H9 (cell line): ENCODE data around the gene TRHDE. TPM values are rescaled to one million over a fixed set of nuclear protein-coding genes. Genes with fewer than 3 reads are reported as not detected.

Experiments
- DNase-seq: peaks from one replicate; pipeline ENCODE4 v3.0.0-alpha.2; 2017
- H2AFZ ChIP-seq: one replicate; pipeline ENCODE4 v1.6.1; 2013; ENCODE audit warnings: mild to moderate bottlenecking, low read length, control low read depth, moderate library complexity
- H2AK5ac ChIP-seq: 2 replicates; pipeline ENCODE4 v1.6.1; 2013; ENCODE audit warnings: low read length, control low read depth, mixed read lengths; ENCODE audit not compliant: insufficient read length
- H2BK120ac ChIP-seq: one replicate; pipeline ENCODE4 v1.6.1; 2013; ENCODE audit warnings: low read depth, mild to moderate bottlenecking, low read length, control low read depth, inconsistent platforms; ENCODE audit not compliant: poor library complexity, severe bottlenecking
- H2BK12ac ChIP-seq: 2 replicates; pipeline ENCODE4 v1.6.1; 2013; ENCODE audit warnings: low read length, control low read depth, mixed read lengths, low read depth; ENCODE audit not compliant: insufficient read length
- H2BK15ac ChIP-seq: 2 replicates; pipeline ENCODE4 v1.6.1; 2013; ENCODE audit warnings: low read depth, low read length, control low read depth
- H2BK20ac ChIP-seq: one replicate; pipeline ENCODE4 v1.6.1; 2013; ENCODE audit warnings: low read depth, mild to moderate bottlenecking, low read length, control low read depth, inconsistent platforms; ENCODE audit not compliant: poor library complexity, severe bottlenecking
- H2BK5ac ChIP-seq: 2 replicates; pipeline ENCODE4 v1.6.1; 2013; ENCODE audit warnings: low read length, control low read depth, mixed read lengths; ENCODE audit not compliant: insufficient read length
- H3K14ac ChIP-seq: 2 replicates; pipeline ENCODE4 v1.6.1; 2013; ENCODE audit warnings: low read length, control low read depth; ENCODE audit not compliant: insufficient read depth
- H3K18ac ChIP-seq: 2 replicates; pipeline ENCODE4 v1.6.1; 2013; ENCODE audit warnings: low read depth, mild to moderate bottlenecking, mixed read lengths, low read length, control low read depth; ENCODE audit not compliant: insufficient read length
- H3K23ac ChIP-seq: 2 replicates; pipeline ENCODE4 v1.6.1; 2013; ENCODE audit warnings: low read length, control low read depth, mixed read lengths, low read depth; ENCODE audit not compliant: insufficient read length
- H3K23me2 ChIP-seq: 2 replicates; pipeline ENCODE4 v1.6.1; 2013; ENCODE audit warnings: low read depth, mild to moderate bottlenecking, mixed read lengths, low read length, control low read depth; ENCODE audit not compliant: insufficient read length, poor library complexity, severe bottlenecking
- H3K27ac ChIP-seq: 2 replicates; pipeline ENCODE4 v1.5.1; 2013; ENCODE audit warnings: low read length, control low read depth, mixed read lengths, low read depth; ENCODE audit not compliant: insufficient read length
- H3K27me3 ChIP-seq: 2 replicates; pipeline ENCODE4 v1.6.1; 2013; ENCODE audit warnings: low read length, control low read depth, inconsistent platforms; ENCODE audit not compliant: insufficient read depth
- H3K4ac ChIP-seq: 2 replicates; pipeline ENCODE4 v1.6.1; 2013; ENCODE audit warnings: low read depth, mild to moderate bottlenecking, control low read depth, inconsistent platforms, low read length, moderate library complexity
- H3K4me1 ChIP-seq: 2 replicates; pipeline ENCODE4 v1.6.1; 2013; ENCODE audit warnings: low read length, control low read depth, inconsistent platforms; ENCODE audit not compliant: insufficient read depth
- H3K4me2 ChIP-seq: 2 replicates; pipeline ENCODE4 v1.6.1; 2013; ENCODE audit warnings: low read length, control low read depth, mixed read lengths; ENCODE audit not compliant: insufficient read length, insufficient read depth
- H3K56ac ChIP-seq: 2 replicates; pipeline ENCODE4 v1.6.1; 2013; ENCODE audit warnings: low read depth, mild to moderate bottlenecking, mixed read lengths, low read length, control low read depth; ENCODE audit not compliant: insufficient read length
- H3K79me1 ChIP-seq: 2 replicates; pipeline ENCODE4 v1.6.1; 2013; ENCODE audit warnings: low read depth, mild to moderate bottlenecking, moderate library complexity, low read length, control low read depth, inconsistent platforms; ENCODE audit not compliant: insufficient read depth, poor library complexity, severe bottlenecking
- H3K79me2 ChIP-seq: 2 replicates; pipeline ENCODE4 v1.6.1; 2013; ENCODE audit warnings: low read length, control low read depth, inconsistent platforms; ENCODE audit not compliant: insufficient read depth
- H3K9ac ChIP-seq: 2 replicates; pipeline ENCODE4 v1.6.1; 2013; ENCODE audit warnings: low read length, control low read depth, mixed read lengths; ENCODE audit not compliant: insufficient read length; ENCODE audit errors: extremely low read depth
- H3K9me3 ChIP-seq: one replicate; pipeline ENCODE4 v1.6.1; 2013; ENCODE audit warnings: low read depth, low read length, inconsistent platforms; ENCODE audit not compliant: control insufficient read depth
- H3T11ph ChIP-seq: one replicate; pipeline ENCODE4 v1.6.1; 2013; ENCODE audit warnings: mild to moderate bottlenecking, low read length, control low read depth, inconsistent platforms
- H4K20me1 ChIP-seq: one replicate; pipeline ENCODE4 v1.6.1; 2013; ENCODE audit not compliant: control insufficient read depth, insufficient read length, insufficient read depth
- H4K5ac ChIP-seq: 2 replicates; pipeline ENCODE4 v1.6.1; 2013; ENCODE audit warnings: low read depth, mild to moderate bottlenecking, mixed read lengths, low read length, control low read depth; ENCODE audit not compliant: insufficient read length
- H4K8ac ChIP-seq: replicated peaks from 2 replicates; pipeline ENCODE4 v1.6.1; 2013; ENCODE audit warnings: low read length, control low read depth, mixed read lengths, low read depth; ENCODE audit not compliant: insufficient read length
- H4K91ac ChIP-seq: 2 replicates; pipeline ENCODE4 v1.6.1; 2013; ENCODE audit warnings: low read depth, mild to moderate bottlenecking, moderate library complexity, mixed read lengths, low read length, control low read depth; ENCODE audit not compliant: insufficient read length
- H3K27ac Mint-ChIP-seq, 3 experiments: 2 replicates in 2 of 3; 3 replicates in 1 of 3; pipeline ENCODE4 v1.8.0; 2020 to 2021; ENCODE audit warnings: mixed read lengths in 3 of 3, mild to moderate bottlenecking in 1 of 3, moderate library complexity in 1 of 3
- H3K27me3 Mint-ChIP-seq: 2 replicates; pipeline ENCODE4 v1.8.0; 2021; ENCODE audit warnings: low read depth, mild to moderate bottlenecking, moderate library complexity, mixed read lengths
- H3K36me3 Mint-ChIP-seq, 3 experiments: 2 replicates in 2 of 3; 3 replicates in 1 of 3; pipeline ENCODE4 v1.8.0; 2020 to 2021; ENCODE audit warnings: low read depth in 3 of 3, mixed read lengths in 3 of 3; ENCODE audit not compliant: insufficient read depth in 1 of 3
- H3K4me1 Mint-ChIP-seq, 2 experiments: 2 replicates each; pipeline ENCODE4 v1.8.0; 2020; ENCODE audit warnings: mixed read lengths in 2 of 2
- H3K4me3 Mint-ChIP-seq, 2 experiments: 2 replicates in 1 of 2; 3 replicates in 1 of 2; pipeline ENCODE4 v1.8.0; 2020 to 2021; ENCODE audit warnings: mild to moderate bottlenecking in 2 of 2, mixed read lengths in 2 of 2, moderate library complexity in 1 of 2
- H3K9me3 Mint-ChIP-seq, 2 experiments: 2 replicates in 1 of 2; 3 replicates in 1 of 2; pipeline ENCODE4 v1.8.0; 2020; ENCODE audit warnings: mild to moderate bottlenecking in 2 of 2, mixed read lengths in 2 of 2, moderate library complexity in 1 of 2
- CTCF ChIP-seq: fragments of 200-600 bp; sonication (generic); conservative IDR thresholded peaks from 3 replicates; pipeline ENCODE4 v1.8.0; 2021; ENCODE audit warnings: antibody characterized with exemption, mild to moderate bottlenecking
- WGBS: extraction: QIAGEN DNeasy Blood & Tissue Kit; methylation state at CpG from one replicate; pipeline ENCODE4 v1.1.7; 2013; ENCODE audit warnings: missing lambda C conversion rate, low lambda C conversion rate, mixed read lengths; ENCODE audit not compliant: insufficient read length; ENCODE audit errors: extremely low coverage; 5-methylcytosine and 5-hydroxymethylcytosine counted together
- total RNA-seq: library from RNA; stranded (reverse); gene quantifications from 2 replicates; pipeline ENCODE4 v1.2.1, GENCODE V29; 2021

TRHDE gene
- total RNA-seq, 1 experiment from 2014 or later: 1.0 TPM

- Histone ChIP-seq H2BK20ac (no peak overlapping the region), H2AK5ac (no peak overlapping the region), H2AFZ (no peak overlapping the region), H3K79me1 (no peaks in the 10 kb centered on the region), H3K4ac (no peak overlapping the region), H3K9ac (no peak overlapping the region), H3K4me1 (no peaks in the 10 kb centered on the region; the same call in 1 of the 2 replicates), H3T11ph (no peak overlapping the region), H3K27ac (no peak overlapping the region), H2BK5ac (no peak overlapping the region), H2BK12ac (no peak overlapping the region), H3K56ac (no peak overlapping the region), H3K18ac (no peak overlapping the region), H3K23me2 (peaks cover 20% of the 10 kb centered on the region), H4K20me1 (peaks cover 3% of the 10 kb centered on the region), H3K27me3 (peaks cover 10% of the 10 kb centered on the region; the same call in 1 of the 2 replicates), H3K9me3 (no peaks in the 10 kb centered on the region), H3K4me2 (no peak overlapping the region), H3K79me2 (no peaks in the 10 kb centered on the region), H3K23ac (no peak overlapping the region), H3K14ac (no peak overlapping the region), H2BK120ac (no peak overlapping the region), H2BK15ac (no peak overlapping the region), H4K5ac (no peak overlapping the region), H4K8ac (no peak overlapping the region), H4K91ac (no peak overlapping the region)
- Mint-ChIP-seq H3K27ac (no peak overlapping the region), H3K27me3 (peaks cover 46% of the 10 kb centered on the region), H3K4me1 (peaks cover 15 to 23% of the 10 kb centered on the region in 2 experiments), H3K4me3 (no peak overlapping the region), H3K9me3 (no peaks in the 10 kb centered on the region; a peak in 2 of 5 replicates), H3K36me3 (no peaks in the 10 kb centered on the region)
- DNase-seq: no peak
- no CpG with 5 or more reads among the region's 3 CpGs for WGBS
- TF ChIP-seq CTCF: no peak
Observed at GRCh38 chr12:72276181-72276805, 4.1 kb downstream of the TRHDE start.
